ENCODE results near the gene DENND1A.

- no peak for TF ChIP-seq TCF7L2 (IDR thresholded peaks at IDR 0.05; ENCODE audit: low read depth, low read length)
- no peak for TF ChIP-seq REST (IDR thresholded peaks at IDR 0.05; ENCODE audit: insufficient read depth in 1 of 2, low read depth in 2 of 2, low read length in 1 of 2)
These were observed 8.5 kb upstream of the DENND1A start for GRCh38 chr9:123938401-123938800.
